ENCODE data around the gene CEBPG. TPM values are rescaled to one million over a fixed set of nuclear protein-coding genes. Genes with fewer than 3 reads are reported as not detected.

The CEBPG gene
- total RNA-seq, 1 experiment from 2014 or later, result 51.1 TPM

DNA sequence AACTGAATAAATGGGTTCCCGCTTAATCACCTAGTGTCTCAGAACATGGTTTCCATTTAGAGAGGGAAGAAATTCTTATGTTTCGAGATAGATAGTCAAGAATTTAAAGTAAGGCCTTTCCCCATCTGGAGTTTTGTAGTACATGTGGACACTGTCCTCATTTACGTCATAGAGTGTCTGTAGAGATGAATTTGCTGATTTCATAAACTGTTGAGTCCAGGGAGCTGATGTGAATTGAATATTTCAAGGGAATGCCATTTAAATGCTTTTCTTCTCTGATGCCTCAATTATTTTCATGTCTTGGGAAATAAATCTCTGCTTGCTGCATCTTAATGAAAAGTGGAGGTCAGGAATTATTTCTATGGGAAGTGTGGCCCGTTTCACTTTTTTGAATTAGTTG is 9.5 kb downstream of the CEBPG start:
- CTCF ChIA-PET, result no interaction called here
- Histone ChIP-seq H3K36me3 (ENCODE audit: control insufficient read depth in 1 of 2, insufficient read depth in 2 of 2, low read length in 2 of 2) (peaks cover 6 to 16% of the 10 kb centered on the region in 2 experiments; a peak in 3 of 4 replicates), H3K79me2 (ENCODE audit: insufficient read depth, low read length) (peaks cover 69% of the 10 kb centered on the region), H2AFZ (ENCODE audit: low read depth, low read length, poor library complexity, severe bottlenecking) (no peak overlapping the region), H3K4me3 (replicated peaks in 1 of 2; ENCODE audit: low read depth in 1 of 2, low read length in 2 of 2) (no peak overlapping the region), H4K20me1 (ENCODE audit: insufficient read depth) (peaks cover 7% of the 10 kb centered on the region; the same call in 1 of the 2 replicates), H3K27ac (ENCODE audit: low read depth, low read length) (no peak overlapping the region), H3K27me3 (ENCODE audit: insufficient read depth, low read length) (no peaks in the 10 kb centered on the region), H3K9me3 (ENCODE audit: control insufficient read depth in 1 of 2, insufficient read depth in 1 of 2, low read depth in 1 of 2, low read length in 2 of 2) (no peaks in the 10 kb centered on the region), H3K4me2 (ENCODE audit: low read length) (no peak overlapping the region), H3K9ac (ENCODE audit: low read length) (no peak overlapping the region), H3K9me2 (ENCODE audit: insufficient read depth) (no peaks in the 10 kb centered on the region), H3K4me1 (ENCODE audit: control insufficient read depth in 1 of 2, insufficient read depth in 2 of 2, low read length in 2 of 2) (no peaks in the 10 kb centered on the region)
- RAD21 ChIA-PET (ENCODE audit: low non-redundant PET in 1 of 2, low total read pairs in 2 of 2, uncharacterized antibody in 2 of 2, unreplicated experiment in 2 of 2), result no interaction called here
- intact Hi-C loops (cut with micrococcal nuclease), result no loop called here
- ATAC-seq, result no peak
- POLR2A ChIA-PET, result interaction anchor here (1.5 kb wide), 1 partner anchor 8 kb away, joined by 5 read pairs; no protein-coding TSS in a partner anchor
- TF ChIP-seq ZFX (IDR thresholded peaks at IDR 0.05), result no peak
- no peak for TF ChIP-seq FOSL1 (IDR thresholded peaks at IDR 0.05; ENCODE audit: low read depth)
- TF ChIP-seq EGR1 (IDR thresholded peaks at IDR 0.05; ENCODE audit: low read depth), result no peak
- no peak for DNase-seq (ENCODE audit: low read depth, low spot score)
- BruUV-seq (replicated peaks), result no TSS peak

DNA sequence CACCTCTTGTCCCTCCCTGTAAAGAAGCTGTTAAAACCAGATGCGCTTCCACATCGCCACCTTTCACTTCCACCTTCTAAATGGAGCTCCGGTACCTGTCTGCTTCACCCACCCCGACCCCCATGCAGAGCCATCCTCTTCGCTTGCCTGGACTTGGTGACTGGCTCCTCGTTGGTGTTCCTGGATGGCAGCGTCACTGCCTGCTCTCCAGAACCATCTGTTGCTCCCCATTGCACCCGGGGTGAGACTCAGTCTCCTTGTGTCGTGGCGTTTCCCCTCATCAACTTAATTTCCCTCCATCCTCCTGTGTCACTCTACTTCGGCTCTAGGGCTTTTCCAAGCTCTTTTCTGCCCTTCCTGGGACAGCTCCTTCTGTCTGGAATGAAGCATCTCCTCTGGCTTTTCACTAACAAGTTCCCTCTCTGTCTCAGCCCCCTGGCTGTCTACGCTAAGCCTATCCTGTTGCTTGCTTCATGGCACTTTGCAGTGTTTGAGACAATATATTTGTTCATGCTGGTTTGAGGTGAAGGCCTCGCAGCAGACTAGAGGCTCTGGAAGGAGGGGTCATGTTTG is 10.3 kb downstream of the CEBPG start:
- Histone ChIP-seq H3K27me3 (ENCODE audit: insufficient read depth, low read length) (no peaks in the 10 kb centered on the region), H3K4me2 (ENCODE audit: low read length) (no peak overlapping the region), H3K79me2 (ENCODE audit: insufficient read depth, low read length) (peaks cover 60% of the 10 kb centered on the region), H3K4me3 (replicated peaks in 1 of 2; ENCODE audit: low read depth in 1 of 2, low read length in 2 of 2) (no peak overlapping the region), H3K27ac (ENCODE audit: low read depth, low read length) (no peak overlapping the region), H4K20me1 (ENCODE audit: insufficient read depth) (peaks cover 4% of the 10 kb centered on the region; the same call in 1 of the 2 replicates), H3K9me2 (ENCODE audit: insufficient read depth) (no peaks in the 10 kb centered on the region), H3K36me3 (ENCODE audit: control insufficient read depth in 1 of 2, insufficient read depth in 2 of 2, low read length in 2 of 2) (peaks cover 6 to 16% of the 10 kb centered on the region in 2 experiments; a peak in 3 of 4 replicates), H2AFZ (ENCODE audit: low read depth, low read length, poor library complexity, severe bottlenecking) (no peak overlapping the region), H3K9me3 (ENCODE audit: control insufficient read depth in 1 of 2, insufficient read depth in 1 of 2, low read depth in 1 of 2, low read length in 2 of 2) (no peaks in the 10 kb centered on the region), H3K4me1 (ENCODE audit: control insufficient read depth in 1 of 2, insufficient read depth in 2 of 2, low read length in 2 of 2) (no peaks in the 10 kb centered on the region), H3K9ac (ENCODE audit: low read length) (no peak overlapping the region)
- ChIA-PET POLR2A (interaction anchor here (1.5 kb wide), 1 partner anchor 9 kb away, joined by 5 read pairs; no protein-coding TSS in a partner anchor), CTCF (no interaction called here), RAD21 (ENCODE audit: low non-redundant PET in 1 of 2, low total read pairs in 2 of 2, uncharacterized antibody in 2 of 2, unreplicated experiment in 2 of 2) (no interaction called here)
- no TSS peak for BruUV-seq (replicated peaks)
- ATAC-seq (no peak), DNase-seq (ENCODE audit: low read depth, low spot score) (no peak)
- no peak for TF ChIP-seq JUND (IDR thresholded peaks at IDR 0.05)
- no peak for TF ChIP-seq FOSL1 (IDR thresholded peaks at IDR 0.05; ENCODE audit: low read depth)
- no peak for TF ChIP-seq REST (IDR thresholded peaks at IDR 0.05; ENCODE audit: low read depth)
- no peak for TF ChIP-seq EZH2phosphoT487 (IDR thresholded peaks at IDR 0.05; ENCODE audit: borderline replicate concordance)
- no peak for TF ChIP-seq SIN3A (IDR thresholded peaks at IDR 0.05; ENCODE audit: low read depth)
- TF ChIP-seq RAD21 (IDR thresholded peaks at IDR 0.05; ENCODE audit: low read depth), result no peak
- TF ChIP-seq CBX3 (IDR thresholded peaks at IDR 0.05; ENCODE audit: low read depth), result no peak
- TF ChIP-seq POLR2AphosphoS5 (IDR thresholded peaks at IDR 0.05; ENCODE audit: low read depth, low read length), result no peak
- intact Hi-C loops (cut with micrococcal nuclease), result no loop called here
